KMS-11 (cell line): ENCODE data around the gene SLC38A6.

ENCODE experiments used
- H2AFZ ChIP-seq: fragments of 200-600 bp; sonication (generic); 2 replicates; pipeline ENCODE4 v1.6.1; 2016; ENCODE audit warnings: antibody characterized with exemption, mixed run types, low read depth
- H3K27ac ChIP-seq: fragments of 200-600 bp; sonication (generic); 2 replicates; pipeline ENCODE4 v1.6.1; 2016; ENCODE audit warnings: mild to moderate bottlenecking, mixed run types
- H3K27me3 ChIP-seq: fragments of 200-600 bp; sonication (generic); 2 replicates; pipeline ENCODE4 v1.6.1; 2017; ENCODE audit warnings: mild to moderate bottlenecking, low read depth, mixed run types, moderate library complexity; ENCODE audit not compliant: insufficient read depth
- H3K36me3 ChIP-seq: fragments of 200-600 bp; sonication (generic); 2 replicates; pipeline ENCODE4 v1.6.1; 2017; ENCODE audit warnings: mild to moderate bottlenecking, mixed run types; ENCODE audit not compliant: insufficient read depth
- H3K4me1 ChIP-seq: fragments of 200-600 bp; sonication (generic); 2 replicates; pipeline ENCODE4 v1.6.1; 2016; ENCODE audit warnings: mild to moderate bottlenecking, low read depth, mixed run types; ENCODE audit not compliant: poor library complexity, severe bottlenecking
- H3K4me2 ChIP-seq: fragments of 200-600 bp; sonication (generic); 2 replicates; pipeline ENCODE4 v1.7.0; 2016; ENCODE audit warnings: mild to moderate bottlenecking, mixed run types
- H3K4me3 ChIP-seq: fragments of 200-600 bp; sonication (generic); IDR thresholded peaks from 2 replicates; pipeline ENCODE4 v1.6.1; 2017; ENCODE audit warnings: low read depth, low read length, mixed read lengths; ENCODE audit not compliant: insufficient read depth
- H3K79me2 ChIP-seq: fragments of 200-600 bp; sonication (generic); 2 replicates; pipeline ENCODE4 v1.6.1; 2016; ENCODE audit warnings: low read depth, mixed run types; ENCODE audit not compliant: insufficient read depth
- H3K9ac ChIP-seq: fragments of 200-600 bp; sonication (generic); 2 replicates; pipeline ENCODE4 v1.6.1; 2016; ENCODE audit warnings: mild to moderate bottlenecking, mixed run types
- H4K20me1 ChIP-seq: fragments of 200-600 bp; sonication (generic); 2 replicates; pipeline ENCODE4 v1.6.1; 2016; ENCODE audit warnings: mild to moderate bottlenecking, mixed run types; ENCODE audit not compliant: insufficient read depth
- TF ChIP-seq, protein P1 (sequence below): fragments of 200-600 bp; sonication (generic); conservative IDR thresholded peaks from 2 replicates; pipeline ENCODE4 v1.6.1; 2017; ENCODE audit warnings: low read depth, mild to moderate bottlenecking, antibody characterized with exemption, low read length, moderate library complexity, mixed read lengths

The SLC38A6 gene

GRCh38 chr14:61051051-61051450 lies 70.0 kb downstream of the SLC38A6 start:
- no peak overlapping the region for H3K27ac ChIP-seq

GRCh38 chr14:61051621-61052020 lies 70.6 kb downstream of the SLC38A6 start:
- Histone ChIP-seq H3K9ac (no peak overlapping the region), H3K4me3 (no peak overlapping the region), H3K79me2 (no peaks in the 10 kb centered on the region), H3K4me1 (no peaks in the 10 kb centered on the region), H4K20me1 (no peaks in the 10 kb centered on the region), H3K27me3 (no peaks in the 10 kb centered on the region), H3K4me2 (no peak overlapping the region), H3K36me3 (no peaks in the 10 kb centered on the region), H3K27ac (no peak overlapping the region), H2AFZ (no peak overlapping the region)
- TF ChIP-seq, protein P1, sequence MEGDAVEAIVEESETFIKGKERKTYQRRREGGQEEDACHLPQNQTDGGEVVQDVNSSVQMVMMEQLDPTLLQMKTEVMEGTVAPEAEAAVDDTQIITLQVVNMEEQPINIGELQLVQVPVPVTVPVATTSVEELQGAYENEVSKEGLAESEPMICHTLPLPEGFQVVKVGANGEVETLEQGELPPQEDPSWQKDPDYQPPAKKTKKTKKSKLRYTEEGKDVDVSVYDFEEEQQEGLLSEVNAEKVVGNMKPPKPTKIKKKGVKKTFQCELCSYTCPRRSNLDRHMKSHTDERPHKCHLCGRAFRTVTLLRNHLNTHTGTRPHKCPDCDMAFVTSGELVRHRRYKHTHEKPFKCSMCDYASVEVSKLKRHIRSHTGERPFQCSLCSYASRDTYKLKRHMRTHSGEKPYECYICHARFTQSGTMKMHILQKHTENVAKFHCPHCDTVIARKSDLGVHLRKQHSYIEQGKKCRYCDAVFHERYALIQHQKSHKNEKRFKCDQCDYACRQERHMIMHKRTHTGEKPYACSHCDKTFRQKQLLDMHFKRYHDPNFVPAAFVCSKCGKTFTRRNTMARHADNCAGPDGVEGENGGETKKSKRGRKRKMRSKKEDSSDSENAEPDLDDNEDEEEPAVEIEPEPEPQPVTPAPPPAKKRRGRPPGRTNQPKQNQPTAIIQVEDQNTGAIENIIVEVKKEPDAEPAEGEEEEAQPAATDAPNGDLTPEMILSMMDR, result no peak

More at GRCh38 chr14:61051051-61051450, 70.0 kb downstream of the SLC38A6 start:
- no peaks in the 10 kb centered on the region for H3K27me3 ChIP-seq
- no peaks in the 10 kb centered on the region for H3K4me1 ChIP-seq
- no peak overlapping the region for H3K4me2 ChIP-seq
- no peak overlapping the region for H3K9ac ChIP-seq
- no peaks in the 10 kb centered on the region for H4K20me1 ChIP-seq
- H3K4me3 ChIP-seq, result no peak overlapping the region
- no peaks in the 10 kb centered on the region for H3K36me3 ChIP-seq
- H2AFZ ChIP-seq, result no peak overlapping the region
- no peaks in the 10 kb centered on the region for H3K79me2 ChIP-seq
- TF ChIP-seq, protein P1, result no peak

DNA sequence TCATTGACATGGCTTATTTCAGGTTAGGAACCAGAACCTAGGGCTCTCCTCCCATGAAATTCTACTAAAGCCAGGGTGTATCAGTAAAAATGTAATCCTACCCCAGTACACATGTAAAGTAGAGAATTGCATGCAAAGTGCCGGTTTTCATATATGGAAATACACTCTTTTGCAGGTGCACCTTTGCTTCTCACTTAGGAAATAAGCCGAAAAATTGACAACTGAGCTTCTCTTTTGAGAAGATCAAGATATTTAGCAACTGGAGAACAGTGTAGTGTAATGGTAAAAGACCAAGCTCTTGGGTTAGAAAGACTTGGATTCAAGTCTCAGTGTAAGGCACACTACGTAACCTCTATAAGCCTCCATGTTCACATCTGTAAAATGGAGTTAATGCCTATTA lies 82.4 kb downstream of the SLC38A6 start:
- Histone ChIP-seq H2AFZ (no peak overlapping the region), H3K36me3 (no peaks in the 10 kb centered on the region), H3K27ac (no peak overlapping the region), H3K79me2 (no peaks in the 10 kb centered on the region), H3K27me3 (no peaks in the 10 kb centered on the region), H3K9ac (no peak overlapping the region), H3K4me1 (no peaks in the 10 kb centered on the region), H3K4me2 (no peak overlapping the region), H4K20me1 (no peaks in the 10 kb centered on the region), H3K4me3 (no peak overlapping the region)
- TF ChIP-seq, protein P1, result no peak

GRCh38 chr14:61064210-61064609 lies 83.2 kb downstream of the SLC38A6 start:
- no peaks in the 10 kb centered on the region for H3K4me1 ChIP-seq
- H3K4me3 ChIP-seq, result no peak overlapping the region
- no peak overlapping the region for H3K27ac ChIP-seq

More at GRCh38 chr14:61064210-61064609, 83.2 kb downstream of the SLC38A6 start:
- Histone ChIP-seq H3K9ac (no peak overlapping the region), H3K36me3 (no peaks in the 10 kb centered on the region), H2AFZ (no peak overlapping the region), H3K27me3 (no peaks in the 10 kb centered on the region), H3K4me2 (no peak overlapping the region), H3K79me2 (no peaks in the 10 kb centered on the region), H4K20me1 (no peaks in the 10 kb centered on the region)
- TF ChIP-seq, protein P1, result 0 out of 2 replicates have a peak, but pooled peaks have one; percentile 18
